GM18861 (cell line): ENCODE results near the gene NECAP2.
A peak's percentile ranks its signal among the peaks of the same experiment; 100 is the strongest.
"Not testable (repeated sequence)": the region's sequence is repeated elsewhere in the genome, so short reads cannot be mapped to it uniquely, and the experiment has no call there.

Experiments
- ATAC-seq: cut with Tn5 transposase; IDR thresholded peaks from one replicate; pipeline ENCODE4 v1.9.1; 2021; ENCODE audit not compliant: unreplicated experiment

NECAP2 gene

GRCh38 chr1:16492937-16493336, 52.4 kb downstream of the NECAP2 start:
- not testable (repeated sequence) for ATAC-seq

DNA sequence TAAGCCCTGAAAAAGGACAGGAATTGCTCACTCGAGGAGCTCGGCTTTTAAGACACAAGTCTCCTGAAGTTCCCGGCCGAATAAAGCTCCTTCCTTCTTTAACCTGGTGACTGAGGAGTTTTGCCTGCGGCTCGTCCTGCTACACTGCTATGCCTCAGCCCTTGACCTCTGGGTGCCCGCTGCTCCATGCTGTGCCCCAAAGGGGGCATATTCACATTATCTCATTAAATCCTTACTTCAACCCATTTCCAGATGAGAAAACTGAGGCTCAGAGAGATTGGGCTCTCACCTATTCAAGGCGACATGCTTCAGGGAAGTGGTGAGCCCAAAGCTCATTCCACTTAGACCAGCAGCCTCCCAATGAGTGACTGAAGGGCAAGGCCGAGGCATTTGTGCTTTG, 53.2 kb downstream of the NECAP2 start:
- ATAC-seq, result not testable (repeated sequence)

- not testable (repeated sequence) for ATAC-seq
Measured at GRCh38 chr1:16497474-16497904, 57.0 kb downstream of the NECAP2 start.

GRCh38 chr1:16498047-16498446, 57.5 kb downstream of the NECAP2 start:
- not testable (repeated sequence) for ATAC-seq

DNA sequence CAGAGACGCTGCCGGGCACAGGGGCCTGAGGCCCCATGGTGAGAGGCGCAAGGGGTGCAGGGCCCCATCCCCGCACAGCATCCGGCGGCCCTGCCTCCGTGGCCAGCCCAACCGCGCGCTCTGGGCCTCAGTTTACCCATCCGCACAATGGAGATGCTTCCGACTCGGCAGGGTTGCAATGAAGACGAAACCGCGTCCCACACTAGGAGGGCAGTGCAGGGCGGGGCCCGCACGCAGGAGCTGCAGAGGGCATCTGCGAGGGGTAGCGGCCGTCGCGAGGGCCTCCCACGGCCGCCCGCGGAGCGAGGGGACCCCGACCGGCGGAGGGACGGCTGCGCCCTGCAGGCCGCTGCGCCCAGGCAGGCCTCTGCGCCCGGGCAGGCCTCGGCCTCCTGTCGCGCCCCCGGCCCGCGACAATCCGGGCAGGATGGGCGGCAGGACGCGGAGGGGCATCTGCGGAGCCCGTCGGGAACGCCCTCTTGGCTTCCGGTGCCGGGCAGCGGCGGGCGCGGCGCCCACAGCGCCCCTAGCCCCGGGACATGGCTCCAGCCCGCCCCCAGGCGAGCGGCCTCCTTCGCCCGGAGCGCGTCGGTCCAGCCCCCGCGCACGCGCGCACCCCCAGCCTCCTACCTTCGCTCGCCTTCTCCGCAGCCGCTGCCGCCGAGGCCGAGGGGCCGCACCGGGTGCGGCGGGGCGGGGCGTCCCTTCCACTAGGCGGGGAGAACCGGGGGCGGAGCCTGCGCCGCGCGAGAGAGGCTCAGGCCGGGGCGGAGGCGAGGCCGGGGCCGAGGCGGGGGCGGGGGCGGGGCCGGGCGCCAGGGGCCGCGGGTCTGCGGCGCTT, 58.3 kb downstream of the NECAP2 start:
- ATAC-seq, result peak; percentile 69

GRCh38 chr1:16500466-16500865, 59.9 kb downstream of the NECAP2 start:
- not testable (repeated sequence) for ATAC-seq

GRCh38 chr1:16500975-16501374, 60.5 kb downstream of the NECAP2 start:
- not testable (repeated sequence) for ATAC-seq

DNA sequence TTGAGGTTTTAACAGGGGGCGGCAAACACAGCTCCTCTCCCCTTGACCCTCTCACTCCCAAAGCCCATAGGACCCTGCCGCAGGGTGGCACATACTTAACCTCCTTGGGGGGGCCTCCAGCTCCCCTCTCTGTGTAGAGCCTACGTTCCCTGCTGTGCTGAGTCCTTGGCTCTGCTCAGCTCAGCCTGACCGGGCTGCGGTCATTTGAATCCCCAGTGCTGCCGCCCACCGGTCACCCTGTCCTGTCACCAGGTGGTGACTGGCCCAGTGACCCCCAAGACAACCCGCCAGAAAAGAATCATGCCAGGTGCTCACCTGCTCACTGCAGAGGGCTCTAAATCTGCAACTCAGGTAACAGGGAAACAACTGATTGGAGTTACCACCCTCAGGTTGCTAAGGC, 60.9 kb downstream of the NECAP2 start:
- not testable (repeated sequence) for ATAC-seq

DNA sequence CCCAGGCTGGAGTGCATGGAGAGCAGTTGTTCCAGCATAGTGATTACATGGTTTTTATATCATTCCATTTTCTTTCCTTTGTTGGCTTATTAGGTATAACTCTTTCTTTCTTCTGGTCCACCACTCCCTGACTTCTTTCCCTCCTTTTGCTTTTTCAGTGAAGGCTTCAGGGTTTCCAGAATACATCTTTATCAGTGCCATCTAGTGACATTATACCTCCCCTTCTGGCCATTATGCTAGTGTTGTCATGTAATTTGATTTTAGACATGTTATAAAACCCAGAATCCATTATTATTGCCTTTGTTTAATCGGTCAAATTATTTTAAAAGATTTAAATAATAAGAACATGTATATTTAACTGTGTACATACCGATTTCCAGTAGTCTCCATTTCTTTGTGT, 63.0 kb downstream of the NECAP2 start:
- no peak for ATAC-seq

DNA sequence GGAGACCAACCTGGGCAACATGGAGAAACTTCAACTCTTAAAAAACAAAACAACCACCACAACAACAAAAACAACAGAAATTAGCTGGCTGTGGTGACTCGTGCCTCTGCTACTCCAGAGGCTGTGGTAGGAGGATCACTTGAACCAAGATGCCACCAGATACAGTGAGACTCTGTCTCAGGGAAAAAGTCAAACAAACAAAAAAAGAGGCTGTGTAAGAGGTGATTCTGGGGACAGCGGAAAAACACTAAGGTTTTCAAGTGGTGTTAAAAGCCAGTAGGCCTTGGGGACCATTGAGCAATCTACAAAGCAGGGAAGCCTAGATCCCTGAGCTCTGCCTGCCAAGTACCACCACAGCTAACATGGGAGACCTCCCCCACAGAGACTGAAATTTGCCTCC, 65.3 kb downstream of the NECAP2 start:
- not testable (repeated sequence) for ATAC-seq

GRCh38 chr1:16506364-16507136, 66.0 kb downstream of the NECAP2 start:
- not testable (repeated sequence) for ATAC-seq

GRCh38 chr1:16508861-16509445, 68.4 kb downstream of the NECAP2 start:
- ATAC-seq, result not testable (repeated sequence)
